T-helper 1 cell treated with Interleukin-12 subunit alpha and Interleukin-12 subunit beta and Interleukin-4 antibody, amounts not matched to agents 30 μg/mL and 1 μg/mL, for 36 hours (primary cell): ENCODE measurements around the gene TMEM225.
"Not testable (repeated sequence)": the region's sequence is repeated elsewhere in the genome, so short reads cannot be mapped to it uniquely, and the experiment has no call there.

Experiments used
- H3K27ac Mint-ChIP-seq: one replicate; pipeline ENCODE4 v1.8.0; 2021; ENCODE audit warnings: mild to moderate bottlenecking, mixed read lengths
- H3K27me3 Mint-ChIP-seq: one replicate; pipeline ENCODE4 v1.8.0; 2021; ENCODE audit warnings: low read depth, mixed read lengths
- H3K36me3 Mint-ChIP-seq: one replicate; pipeline ENCODE4 v1.8.0; 2021; ENCODE audit warnings: low read depth, mixed read lengths
- H3K4me1 Mint-ChIP-seq: one replicate; pipeline ENCODE4 v1.8.0; 2021; ENCODE audit warnings: low read depth, mixed read lengths
- H3K4me3 Mint-ChIP-seq: one replicate; pipeline ENCODE4 v1.8.0; 2021; ENCODE audit warnings: mild to moderate bottlenecking, moderate library complexity, mixed read lengths
- H3K9me3 Mint-ChIP-seq: one replicate; pipeline ENCODE4 v1.8.0; 2021; ENCODE audit warnings: mixed read lengths

The TMEM225 gene, protein sequence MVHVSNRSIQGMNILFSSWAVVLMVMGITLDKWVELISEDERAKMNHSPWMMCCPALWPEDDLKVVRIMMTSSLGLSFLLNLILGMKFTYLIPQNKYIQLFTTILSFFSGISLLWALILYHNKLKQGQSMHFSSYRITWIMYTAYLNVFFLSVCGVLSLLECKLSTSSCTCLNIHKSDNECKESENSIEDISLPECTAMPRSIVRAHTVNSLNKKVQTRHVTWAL

GRCh38 chr11:123885570-123885969, at the start of gene TMEM225:
TSS of gene TMEM225 (minus strand) at chr11:123885670. CDS start at chr11:123885425, 245 bp downstream.
- no peaks in the 10 kb centered on the region for H3K4me1 Mint-ChIP-seq
- H3K9me3 Mint-ChIP-seq = no peaks in the 10 kb centered on the region
- no peak within 1 kb of the TSS for H3K27ac Mint-ChIP-seq
- no peaks in the 10 kb centered on the region for H3K27me3 Mint-ChIP-seq
- H3K36me3 Mint-ChIP-seq = no peaks in the 10 kb centered on the region
- H3K4me3 Mint-ChIP-seq = no peak within 1 kb of the TSS

GRCh38 chr11:123924027-123924426, 38.6 kb upstream of the TMEM225 start:
- Mint-ChIP-seq H3K4me1 (no peaks in the 10 kb centered on the region), H3K4me3 (no peak overlapping the region), H3K27me3 (no peaks in the 10 kb centered on the region), H3K36me3 (no peaks in the 10 kb centered on the region), H3K27ac (no peak overlapping the region), H3K9me3 (no peaks in the 10 kb centered on the region)

DNA sequence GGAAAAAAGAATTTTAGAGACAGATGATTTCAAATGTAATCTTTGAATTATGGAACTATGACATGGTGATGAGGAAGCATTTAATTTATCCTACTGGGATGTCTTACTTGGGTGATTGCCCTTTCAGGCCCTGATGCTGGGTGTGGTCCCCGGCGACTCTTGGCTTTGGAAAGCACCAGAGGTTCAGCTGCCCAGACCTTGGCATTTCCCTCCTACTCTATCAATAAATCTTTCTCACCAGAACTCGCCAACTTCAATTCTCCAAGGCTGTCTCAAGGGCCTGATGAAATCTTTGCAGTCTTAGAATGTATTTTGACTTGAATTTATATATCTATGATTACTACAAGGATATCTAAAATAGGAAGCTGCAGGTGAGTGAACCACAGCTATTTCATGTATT, 35.5 kb upstream of the TMEM225 start:
- Mint-ChIP-seq H3K27me3 (no peaks in the 10 kb centered on the region), H3K27ac (no peak overlapping the region)

GRCh38 chr11:123905826-123906225, 20.4 kb upstream of the TMEM225 start:
- H3K9me3 Mint-ChIP-seq = no peaks in the 10 kb centered on the region
- H3K27ac Mint-ChIP-seq = no peak overlapping the region
- peaks cover 5% of the 10 kb centered on the region for H3K4me1 Mint-ChIP-seq
- no peaks in the 10 kb centered on the region for H3K36me3 Mint-ChIP-seq
- H3K4me3 Mint-ChIP-seq = no peak overlapping the region
- H3K27me3 Mint-ChIP-seq = peaks cover 9% of the 10 kb centered on the region

More for the DNA sequence above, 35.5 kb upstream of the TMEM225 start:
- no peaks in the 10 kb centered on the region for H3K9me3 Mint-ChIP-seq
- H3K36me3 Mint-ChIP-seq = no peaks in the 10 kb centered on the region
- no peak overlapping the region for H3K4me3 Mint-ChIP-seq
- H3K4me1 Mint-ChIP-seq = no peaks in the 10 kb centered on the region

DNA sequence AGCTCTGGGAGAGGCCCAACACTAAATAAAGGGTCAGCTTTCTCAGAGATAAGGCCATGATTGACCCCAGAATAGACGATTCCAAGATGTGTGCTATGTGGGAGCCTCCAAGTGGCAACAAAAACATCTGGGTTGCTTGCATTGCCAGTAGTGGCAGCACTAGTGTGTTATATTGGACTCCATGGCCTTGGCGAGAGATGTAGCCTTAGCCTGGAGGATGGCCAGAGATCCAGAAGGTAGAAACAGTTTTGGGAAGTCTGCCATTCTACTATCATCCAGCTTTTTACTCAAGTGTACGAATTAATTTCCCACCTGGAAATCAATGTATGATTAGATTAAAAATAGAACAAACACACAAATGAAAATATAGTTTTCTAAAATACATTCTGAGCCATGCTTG, 19.5 kb upstream of the TMEM225 start:
- Mint-ChIP-seq H3K4me1 (peaks cover 5% of the 10 kb centered on the region), H3K4me3 (no peak overlapping the region), H3K36me3 (no peaks in the 10 kb centered on the region), H3K27me3 (peaks cover 9% of the 10 kb centered on the region), H3K27ac (no peak overlapping the region), H3K9me3 (no peaks in the 10 kb centered on the region)

GRCh38 chr11:123903932-123904331, 18.5 kb upstream of the TMEM225 start:
- peaks cover 9% of the 10 kb centered on the region for H3K27me3 Mint-ChIP-seq
- peaks cover 5% of the 10 kb centered on the region for H3K4me1 Mint-ChIP-seq
- H3K9me3 Mint-ChIP-seq = no peaks in the 10 kb centered on the region
- H3K4me3 Mint-ChIP-seq = no peak overlapping the region
- H3K36me3 Mint-ChIP-seq = no peaks in the 10 kb centered on the region
- no peak overlapping the region for H3K27ac Mint-ChIP-seq

GRCh38 chr11:123901867-123902266, 16.4 kb upstream of the TMEM225 start, which contains the start of gene OR8D4:
TSS of gene OR8D4 (plus strand) at chr11:123902167. CDS start at chr11:123906432, 4,265 bp downstream.
- Mint-ChIP-seq H3K9me3 (no peaks in the 10 kb centered on the region), H3K36me3 (no peaks in the 10 kb centered on the region), H3K4me1 (peaks cover 5% of the 10 kb centered on the region), H3K4me3 (no peak within 1 kb of the TSS), H3K27me3 (peaks cover 5% of the 10 kb centered on the region), H3K27ac (no peak within 1 kb of the TSS)

DNA sequence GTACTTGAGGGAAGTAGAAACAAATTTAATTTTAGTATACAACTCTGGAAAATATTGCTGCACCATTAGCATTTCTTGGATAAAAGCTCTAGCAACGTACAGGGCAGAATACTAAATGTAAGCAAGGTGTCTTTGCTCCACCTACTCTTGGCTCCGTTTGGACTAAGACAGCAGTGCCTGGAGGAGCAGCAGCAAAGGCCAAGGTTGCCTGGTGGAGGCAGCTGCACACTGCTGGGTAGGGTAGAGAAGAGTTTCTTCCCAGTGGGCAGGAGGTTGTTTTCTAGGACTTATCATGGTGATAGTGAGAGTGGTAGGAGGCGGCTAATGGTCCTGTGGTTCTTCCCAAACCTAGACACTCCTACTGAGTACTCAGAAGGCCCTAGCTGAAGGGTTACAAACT, 14.3 kb upstream of the TMEM225 start:
- H3K27me3 Mint-ChIP-seq = peaks cover 5% of the 10 kb centered on the region
- peaks cover 5% of the 10 kb centered on the region for H3K4me1 Mint-ChIP-seq

GRCh38 chr11:123892031-123892430, 6.6 kb upstream of the TMEM225 start:
- H3K4me3 Mint-ChIP-seq = no peak overlapping the region
- no peaks in the 10 kb centered on the region for H3K4me1 Mint-ChIP-seq
- H3K9me3 Mint-ChIP-seq = no peaks in the 10 kb centered on the region

More for the DNA sequence above, 14.3 kb upstream of the TMEM225 start:
- no peak overlapping the region for H3K4me3 Mint-ChIP-seq
- H3K9me3 Mint-ChIP-seq = no peaks in the 10 kb centered on the region
- no peaks in the 10 kb centered on the region for H3K36me3 Mint-ChIP-seq
- H3K27ac Mint-ChIP-seq = no peak overlapping the region

DNA sequence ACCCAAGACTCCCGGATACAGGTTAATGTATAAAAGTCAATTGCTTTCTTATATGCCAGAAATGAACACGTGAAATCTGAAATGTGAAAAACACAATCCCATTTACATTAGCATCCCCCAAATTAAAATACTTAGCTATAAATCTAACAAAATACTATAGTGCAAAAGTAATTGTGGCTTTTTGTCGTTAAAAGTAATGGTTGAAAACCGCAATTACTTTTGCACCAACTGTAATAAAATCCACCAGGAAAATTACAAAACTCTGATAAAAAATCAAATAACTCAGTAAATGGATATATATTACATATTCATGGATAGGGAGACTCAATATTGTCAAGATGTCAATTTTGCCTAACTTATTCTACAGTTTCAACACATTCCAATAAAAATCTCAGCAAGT, 4.6 kb downstream of the TMEM225 start:
- H3K4me1 Mint-ChIP-seq = no peaks in the 10 kb centered on the region
- no peak overlapping the region for H3K4me3 Mint-ChIP-seq
- H3K9me3 Mint-ChIP-seq = no peaks in the 10 kb centered on the region
- no peaks in the 10 kb centered on the region for H3K36me3 Mint-ChIP-seq
- H3K27ac Mint-ChIP-seq = no peak overlapping the region
- H3K27me3 Mint-ChIP-seq = no peaks in the 10 kb centered on the region

More at GRCh38 chr11:123892031-123892430, 6.6 kb upstream of the TMEM225 start:
- no peak overlapping the region for H3K27ac Mint-ChIP-seq
- no peaks in the 10 kb centered on the region for H3K27me3 Mint-ChIP-seq
- no peaks in the 10 kb centered on the region for H3K36me3 Mint-ChIP-seq

DNA sequence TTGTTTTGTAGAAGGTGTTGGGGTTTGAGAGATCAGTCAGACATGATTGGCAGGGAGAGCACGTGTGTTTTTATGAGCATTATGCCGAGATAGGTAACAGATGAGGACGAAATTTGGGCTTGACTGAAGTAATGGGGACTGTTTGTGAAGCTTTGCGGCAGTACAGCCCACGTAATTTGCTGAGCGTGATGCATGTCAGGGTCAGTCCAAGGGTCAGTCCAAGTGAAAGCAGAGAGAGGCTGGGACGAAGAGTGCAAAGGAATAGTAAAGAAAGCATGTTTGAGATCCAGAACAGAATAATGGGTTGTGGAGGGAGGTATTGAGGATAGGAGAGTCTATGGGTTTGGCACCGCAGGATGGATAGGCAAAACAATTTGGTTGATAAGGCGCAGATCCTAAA, 17.7 kb downstream of the TMEM225 start:
- H3K27me3 Mint-ChIP-seq, H3K4me3 Mint-ChIP-seq, H3K27ac Mint-ChIP-seq, H3K4me1 Mint-ChIP-seq, H3K36me3 Mint-ChIP-seq, H3K9me3 Mint-ChIP-seq: not testable (repeated sequence)

- not testable (repeated sequence) for H3K27ac Mint-ChIP-seq, H3K36me3 Mint-ChIP-seq, H3K4me1 Mint-ChIP-seq, H3K4me3 Mint-ChIP-seq, H3K9me3 Mint-ChIP-seq, H3K27me3 Mint-ChIP-seq
These were observed 20.2 kb downstream of the TMEM225 start for GRCh38 chr11:123865293-123865692.

DNA sequence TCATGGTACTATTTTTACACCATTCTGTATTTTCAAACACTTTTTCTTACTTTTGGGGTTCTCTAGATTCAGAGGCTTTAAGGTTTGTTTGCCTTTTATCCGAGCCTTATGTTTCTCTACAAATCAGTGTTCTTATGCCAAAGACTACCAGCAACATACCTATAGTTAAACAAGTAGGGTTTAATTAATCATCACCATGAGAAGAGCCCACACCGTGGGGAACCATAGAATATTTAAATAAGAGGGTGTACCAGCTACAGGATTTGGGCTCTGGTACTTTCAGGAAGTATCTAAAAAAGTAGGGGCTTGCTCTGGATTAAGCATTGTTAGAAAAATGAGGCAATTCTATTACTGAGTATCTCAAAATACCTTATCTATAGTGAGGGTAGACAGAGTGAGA, 25.7 kb downstream of the TMEM225 start:
- no peaks in the 10 kb centered on the region for H3K36me3 Mint-ChIP-seq
- H3K27me3 Mint-ChIP-seq = peaks cover 4% of the 10 kb centered on the region
- no peaks in the 10 kb centered on the region for H3K4me1 Mint-ChIP-seq
- H3K9me3 Mint-ChIP-seq = no peaks in the 10 kb centered on the region
- no peak overlapping the region for H3K27ac Mint-ChIP-seq
- H3K4me3 Mint-ChIP-seq = no peak overlapping the region

- H3K4me3 Mint-ChIP-seq = no peak overlapping the region
- H3K27ac Mint-ChIP-seq = no peak overlapping the region
- H3K36me3 Mint-ChIP-seq = no peaks in the 10 kb centered on the region
- H3K27me3 Mint-ChIP-seq = no peaks in the 10 kb centered on the region
- no peaks in the 10 kb centered on the region for H3K4me1 Mint-ChIP-seq
- no peaks in the 10 kb centered on the region for H3K9me3 Mint-ChIP-seq
These were observed 29.0 kb downstream of the TMEM225 start for GRCh38 chr11:123856444-123856843.

- no peaks in the 10 kb centered on the region for H3K4me1 Mint-ChIP-seq
- no peaks in the 10 kb centered on the region for H3K36me3 Mint-ChIP-seq
- no peaks in the 10 kb centered on the region for H3K9me3 Mint-ChIP-seq
- H3K4me3 Mint-ChIP-seq = no peak overlapping the region
- H3K27ac Mint-ChIP-seq = no peak overlapping the region
- peaks cover 8% of the 10 kb centered on the region for H3K27me3 Mint-ChIP-seq
These were observed 32.4 kb downstream of the TMEM225 start for GRCh38 chr11:123853038-123853437.

DNA sequence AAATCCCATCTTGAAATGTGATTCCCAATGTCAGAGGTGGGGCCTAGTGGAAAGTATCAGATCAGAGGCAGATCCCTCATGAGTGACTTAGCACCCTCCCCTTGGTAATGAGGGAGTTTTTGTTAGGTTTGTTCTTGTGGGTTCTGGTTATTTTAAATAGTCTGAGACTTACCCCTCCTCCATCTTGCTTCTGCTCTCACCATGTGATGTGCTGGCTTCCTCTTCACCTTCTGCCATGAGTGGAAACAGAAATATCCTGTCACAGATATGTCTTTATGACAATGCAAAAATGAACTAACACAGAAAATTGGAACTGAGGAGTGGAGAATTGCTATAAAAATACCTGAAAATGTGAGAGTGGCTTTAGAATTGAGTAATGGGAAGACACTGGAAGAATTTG, 33.1 kb downstream of the TMEM225 start:
- H3K4me1 Mint-ChIP-seq = no peaks in the 10 kb centered on the region
- H3K27ac Mint-ChIP-seq = no peak overlapping the region
- H3K4me3 Mint-ChIP-seq = no peak overlapping the region
- H3K27me3 Mint-ChIP-seq = peaks cover 8% of the 10 kb centered on the region
- H3K9me3 Mint-ChIP-seq = no peaks in the 10 kb centered on the region
- H3K36me3 Mint-ChIP-seq = no peaks in the 10 kb centered on the region
